Neural crest cell (in vitro differentiated cells): ENCODE results near the gene ARIH1. TPM values are rescaled to one million over a fixed set of nuclear protein-coding genes. Genes with fewer than 3 reads are reported as not detected.

Experiments
- DNase-seq: peaks from one replicate; pipeline ENCODE4 v3.0.0; 2021; ENCODE audit warnings: low read depth, mixed read lengths, low spot score
- H3K27ac Mint-ChIP-seq: one replicate; pipeline ENCODE4 v1.8.0; 2021; ENCODE audit warnings: mild to moderate bottlenecking, mixed read lengths; ENCODE audit not compliant: unreplicated experiment
- H3K27me3 Mint-ChIP-seq: 2 replicates; pipeline ENCODE4 v1.8.0; 2021; ENCODE audit warnings: low read depth, mild to moderate bottlenecking, mixed read lengths
- H3K36me3 Mint-ChIP-seq: 2 replicates; pipeline ENCODE4 v1.8.0; 2021; ENCODE audit warnings: low read depth, mild to moderate bottlenecking, mixed read lengths
- H3K4me1 Mint-ChIP-seq: 2 replicates; pipeline ENCODE4 v1.8.0; 2021; ENCODE audit warnings: mixed read lengths
- H3K4me3 Mint-ChIP-seq: one replicate; pipeline ENCODE4 v1.8.0; 2021; ENCODE audit warnings: mild to moderate bottlenecking, mixed read lengths
- H3K9me3 Mint-ChIP-seq: 2 replicates; pipeline ENCODE4 v1.8.0; 2021; ENCODE audit warnings: mixed read lengths
- CTCF ChIP-seq: fragments of 200-600 bp; sonication (generic); conservative IDR thresholded peaks from 2 replicates; pipeline ENCODE4 v1.5.0; 2021; ENCODE audit warnings: antibody characterized with exemption, mild to moderate bottlenecking
- total RNA-seq: library from RNA; stranded (reverse); gene quantifications from 2 replicates; pipeline ENCODE4 v1.2.1, GENCODE V29; 2021

Gene ARIH1
- total RNA-seq, 1 donor from 2014 or later, result 146 TPM

GRCh38 chr15:72560458-72560857 is 86.3 kb downstream of the ARIH1 start:
- TF ChIP-seq CTCF, result no peak
- DNase-seq, result no peak
- Mint-ChIP-seq H3K9me3 (no peaks in the 10 kb centered on the region), H3K36me3 (peaks cover 20% of the 10 kb centered on the region), H3K27me3 (no peaks in the 10 kb centered on the region), H3K4me3 (no peak overlapping the region), H3K27ac (no peak overlapping the region), H3K4me1 (no peaks in the 10 kb centered on the region)

GRCh38 chr15:72562386-72562785 is 88.3 kb downstream of the ARIH1 start:
- Mint-ChIP-seq H3K36me3 (peaks cover 12% of the 10 kb centered on the region), H3K4me3 (no peak overlapping the region), H3K4me1 (no peaks in the 10 kb centered on the region), H3K9me3 (no peaks in the 10 kb centered on the region), H3K27me3 (no peaks in the 10 kb centered on the region), H3K27ac (no peak overlapping the region)
- no peak for TF ChIP-seq CTCF
- no peak for DNase-seq

GRCh38 chr15:72562878-72563277 is 88.7 kb downstream of the ARIH1 start:
- Mint-ChIP-seq H3K27me3 (no peaks in the 10 kb centered on the region), H3K9me3 (no peaks in the 10 kb centered on the region), H3K4me1 (no peaks in the 10 kb centered on the region), H3K27ac (no peak overlapping the region), H3K4me3 (no peak overlapping the region), H3K36me3 (peaks cover 12% of the 10 kb centered on the region)
- no peak for TF ChIP-seq CTCF
- no peak for DNase-seq

- no peak overlapping the region for H3K27ac Mint-ChIP-seq
- peaks cover 9% of the 10 kb centered on the region for H3K36me3 Mint-ChIP-seq
- H3K9me3 Mint-ChIP-seq, result no peaks in the 10 kb centered on the region
- no peak for DNase-seq
- TF ChIP-seq CTCF, result no peak
- H3K27me3 Mint-ChIP-seq, result no peaks in the 10 kb centered on the region
- H3K4me3 Mint-ChIP-seq, result no peak overlapping the region
- H3K4me1 Mint-ChIP-seq, result no peaks in the 10 kb centered on the region
Observed at GRCh38 chr15:72564091-72564490, 90.0 kb downstream of the ARIH1 start.

- no peak for TF ChIP-seq CTCF
- H3K27ac Mint-ChIP-seq, result no peak overlapping the region
- H3K4me1 Mint-ChIP-seq, result no peaks in the 10 kb centered on the region
- peaks cover 9% of the 10 kb centered on the region for H3K36me3 Mint-ChIP-seq
- no peak overlapping the region for H3K4me3 Mint-ChIP-seq
- no peaks in the 10 kb centered on the region for H3K9me3 Mint-ChIP-seq
- H3K27me3 Mint-ChIP-seq, result no peaks in the 10 kb centered on the region
- DNase-seq, result no peak
Observed at GRCh38 chr15:72566973-72567372, 92.8 kb downstream of the ARIH1 start.

- Mint-ChIP-seq H3K4me1 (no peaks in the 10 kb centered on the region), H3K27ac (no peak overlapping the region), H3K27me3 (no peaks in the 10 kb centered on the region), H3K9me3 (no peaks in the 10 kb centered on the region), H3K36me3 (peaks cover 11% of the 10 kb centered on the region), H3K4me3 (no peak overlapping the region)
- DNase-seq, result no peak
- no peak for TF ChIP-seq CTCF
Observed at GRCh38 chr15:72570059-72570458, 95.9 kb downstream of the ARIH1 start.
